Bronchial epithelial cell (primary cell): Measurements from ENCODE around the gene ITGAD. TPM values are rescaled to one million over a fixed set of nuclear protein-coding genes. Genes with fewer than 3 reads are reported as not detected.

Source experiments
- DNase-seq: peaks from one replicate; pipeline ENCODE4 v3.0.0-alpha.2; 2010; ENCODE audit warnings: low read depth
- FAIRE-seq: peaks from 2 replicates; lab custom pipeline; 2011; peaks lifted over from hg19 to GRCh38; lab: Jason Lieb, UNC
- H3K27me3 ChIP-seq: 2 replicates; pipeline ENCODE4 v1.5.1; 2011; ENCODE audit warnings: low read length; ENCODE audit not compliant: control insufficient read depth, insufficient read depth
- H3K36me3 ChIP-seq: 2 replicates; pipeline ENCODE4 v1.5.1; 2011; ENCODE audit warnings: low read length; ENCODE audit not compliant: control insufficient read depth, insufficient read depth
- H3K4me3 ChIP-seq: 2 replicates; pipeline ENCODE4 v1.5.1; 2011; ENCODE audit warnings: mild to moderate bottlenecking, low read depth, low read length, control low read depth
- CTCF ChIP-seq: IDR thresholded peaks from 2 replicates; pipeline ENCODE4 v1.5.1; 2011; ENCODE audit warnings: mild to moderate bottlenecking, moderate library complexity, low read length, control low read depth, inconsistent platforms; ENCODE audit not compliant: insufficient read depth, severe bottlenecking
- total RNA-seq: library from RNA; depleted of rRNA; stranded (reverse); fragments of >200 nt; gene quantifications from 2 replicates; pipeline ENCODE4 v1.2.1, GENCODE V29; 2014

ITGAD gene
- total RNA-seq, 1 donor from 2014 or later: not detected

- no peak for TF ChIP-seq CTCF
- FAIRE-seq (no peak), DNase-seq (no peak)
- Histone ChIP-seq H3K27me3 (no peaks in the 10 kb centered on the region), H3K36me3 (peaks cover 11% of the 10 kb centered on the region), H3K4me3 (no peak overlapping the region)
These were observed 69.0 kb downstream of the ITGAD start for GRCh38 chr16:31461921-31462804.

GRCh38 chr16:31464348-31464769 lies 71.2 kb downstream of the ITGAD start:
- Histone ChIP-seq H3K27me3 (no peaks in the 10 kb centered on the region), H3K36me3 (peaks cover 11% of the 10 kb centered on the region), H3K4me3 (no peak overlapping the region)
- FAIRE-seq: no peak
- no peak for TF ChIP-seq CTCF
- DNase-seq: no peak

GRCh38 chr16:31464781-31465260 lies 71.7 kb downstream of the ITGAD start:
- FAIRE-seq (no peak), DNase-seq (no peak)
- Histone ChIP-seq H3K36me3 (peaks cover 11% of the 10 kb centered on the region), H3K27me3 (no peaks in the 10 kb centered on the region), H3K4me3 (no peak overlapping the region)
- no peak for TF ChIP-seq CTCF

- no peaks in the 10 kb centered on the region for H3K27me3 ChIP-seq
- H3K36me3 ChIP-seq: peaks cover 11% of the 10 kb centered on the region
- no peak for TF ChIP-seq CTCF
- no peak for FAIRE-seq
- DNase-seq: no peak
- H3K4me3 ChIP-seq: no peak overlapping the region
These were observed 72.7 kb downstream of the ITGAD start for GRCh38 chr16:31465788-31466370.

GRCh38 chr16:31466381-31466841 lies 73.3 kb downstream of the ITGAD start:
- DNase-seq (no peak), FAIRE-seq (no peak)
- no peak for TF ChIP-seq CTCF
- Histone ChIP-seq H3K36me3 (peaks cover 11% of the 10 kb centered on the region), H3K27me3 (no peaks in the 10 kb centered on the region), H3K4me3 (no peak overlapping the region)
